NCI-H2196 treated with DMSO at 0.1 percent for 48 hours (cell line): Measurements from ENCODE around the gene HOXC13.
A peak's percentile ranks its signal among the peaks of the same experiment; 100 is the strongest.

ENCODE experiments used
- DNase-seq: peaks from one replicate; lab custom pipeline; 2025; ENCODE audit not compliant: unreplicated experiment; lab: John Stamatoyannopoulos, UW

Gene HOXC13

GRCh38 chr12:53981634-53982565, 43.3 kb downstream of the HOXC13 start:
- no peak for DNase-seq

- DNase-seq: no peak
These were observed 44.3 kb downstream of the HOXC13 start for GRCh38 chr12:53982648-53983567.

DNA sequence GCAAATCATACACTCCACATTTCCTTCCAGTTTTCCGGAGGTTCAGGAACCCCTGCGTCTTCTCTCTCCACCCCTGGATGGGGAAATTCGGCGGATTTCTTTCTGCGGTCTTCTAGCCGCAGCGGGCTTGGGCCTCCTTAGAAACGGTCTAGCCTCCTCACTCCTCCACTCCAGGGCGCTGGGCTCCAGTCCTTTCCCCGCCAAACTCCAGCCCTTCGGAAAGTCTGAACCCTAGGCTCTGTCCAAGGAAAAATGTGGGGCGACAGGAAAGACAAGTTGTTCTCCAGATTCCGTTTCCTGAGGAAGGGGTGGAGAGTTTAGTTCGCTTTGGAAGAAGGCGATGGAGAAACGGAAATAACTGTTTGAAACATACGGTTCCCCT, 44.9 kb downstream of the HOXC13 start:
- DNase-seq: no peak

GRCh38 chr12:53983950-53984572, 45.4 kb downstream of the HOXC13 start:
- no peak for DNase-seq

- DNase-seq: peak; percentile 89
These were observed 46.5 kb downstream of the HOXC13 start, which contains the start of gene HOXC10 for GRCh38 chr12:53984901-53985691. TSS of gene HOXC10 (plus strand) at chr12:53985146. CDS start at chr12:53985260, 114 bp downstream.

GRCh38 chr12:53985692-53985993, 47.0 kb downstream of the HOXC13 start:
- no peak for DNase-seq

GRCh38 chr12:53985994-53986685, 47.5 kb downstream of the HOXC13 start:
- no peak for DNase-seq

DNA sequence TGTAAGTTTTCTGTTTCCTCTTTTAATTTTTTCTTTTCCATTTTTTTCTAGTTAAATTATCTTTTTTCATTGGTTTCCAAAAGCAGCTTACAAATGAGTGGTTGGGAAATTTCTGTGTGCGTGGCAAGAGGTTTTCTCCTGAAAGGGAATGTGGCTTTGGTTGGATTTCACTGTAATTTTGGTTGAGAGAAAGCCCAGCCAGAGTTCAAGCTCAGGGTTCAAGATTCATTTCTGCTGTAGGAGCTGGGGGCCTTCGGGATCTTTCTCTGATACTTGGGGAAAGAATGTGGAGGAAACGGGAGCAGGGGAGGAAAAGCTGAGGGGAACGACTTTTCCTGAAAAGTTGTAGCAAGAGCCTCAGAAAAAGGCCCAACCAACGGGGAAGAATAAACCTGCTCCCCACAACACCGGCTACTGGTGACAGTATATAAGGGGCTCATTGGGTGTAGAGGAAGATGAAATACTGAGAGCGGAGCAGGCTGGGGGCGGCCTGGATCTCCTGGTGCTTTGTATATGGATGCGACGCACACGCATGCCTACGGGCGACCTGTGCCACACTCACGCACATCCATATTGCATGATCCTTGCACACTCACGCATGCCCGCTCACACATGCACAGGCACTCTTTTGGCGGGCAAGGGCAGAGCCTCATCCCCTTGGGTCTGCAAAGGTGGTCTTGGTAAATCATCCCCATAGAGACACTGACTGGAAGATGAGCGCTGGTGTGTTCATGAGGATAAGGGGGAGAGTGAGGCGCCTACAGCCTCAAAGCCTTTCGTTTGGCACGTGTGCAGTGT, 48.3 kb downstream of the HOXC13 start:
- DNase-seq: no peak

- no peak for DNase-seq
These were observed 49.2 kb downstream of the HOXC13 start for GRCh38 chr12:53987787-53988230.

DNA sequence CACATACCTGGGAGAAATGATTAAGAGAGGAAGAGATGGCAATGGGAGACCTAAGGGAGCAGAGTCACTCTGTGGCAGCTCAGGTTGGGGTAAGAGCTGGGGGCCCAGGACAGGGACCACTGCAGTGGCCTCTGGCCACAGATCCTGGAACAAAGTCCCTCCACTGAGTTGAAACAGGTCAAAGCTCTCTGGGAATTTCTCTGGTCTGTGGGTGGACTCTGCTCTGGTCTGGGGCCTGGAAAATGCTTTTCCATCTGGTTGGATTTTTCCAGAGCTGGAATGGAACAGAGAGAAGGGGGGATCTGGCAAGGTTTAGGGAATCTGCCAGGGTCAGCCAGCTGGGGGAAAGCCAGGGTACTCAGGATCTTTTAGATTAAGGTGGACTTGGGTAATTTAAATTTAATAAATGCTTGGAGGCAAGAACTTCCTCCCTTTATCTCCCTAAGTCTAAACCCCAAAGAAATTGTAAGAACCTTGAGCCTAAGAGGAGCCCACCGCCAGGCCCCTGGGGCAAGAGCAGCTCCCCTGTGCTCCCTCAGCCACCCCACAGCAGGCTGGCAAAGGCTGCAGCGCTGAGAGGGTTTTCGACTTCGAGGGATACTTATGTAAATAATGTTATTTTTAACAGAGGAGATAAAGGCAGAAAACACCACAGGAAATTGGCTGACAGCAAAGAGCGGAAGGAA, 50.1 kb downstream of the HOXC13 start:
- DNase-seq: no peak

GRCh38 chr12:53989227-53990113, 50.8 kb downstream of the HOXC13 start:
- no peak for DNase-seq

GRCh38 chr12:53990311-53991076, 51.9 kb downstream of the HOXC13 start:
- DNase-seq: no peak

- DNase-seq: no peak
These were observed 52.4 kb downstream of the HOXC13 start for GRCh38 chr12:53991077-53991460.

DNA sequence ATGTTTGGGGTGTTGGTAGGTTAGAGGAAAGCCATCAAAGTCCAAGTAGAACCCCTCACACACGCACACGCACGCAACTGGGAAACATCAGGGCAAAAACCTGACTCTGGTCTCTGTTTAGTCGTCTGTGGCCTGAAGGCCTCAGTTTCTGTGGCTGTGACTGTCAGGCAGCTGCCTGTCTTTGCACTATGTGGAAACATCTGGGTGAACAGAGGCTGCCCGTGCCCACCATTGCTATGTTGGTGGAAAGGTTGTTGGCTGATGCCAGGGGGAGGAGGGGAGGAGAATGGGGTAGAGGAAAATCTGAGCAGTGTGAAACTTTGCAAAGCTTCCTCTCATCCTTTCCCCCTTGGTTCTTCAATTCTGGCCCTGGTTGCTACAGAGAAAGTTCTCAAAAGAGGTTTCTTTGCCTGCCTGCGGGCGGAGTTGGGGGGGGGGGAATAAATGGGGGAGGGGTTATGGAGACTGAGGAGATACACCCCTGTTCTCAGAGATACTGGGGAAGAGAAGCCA, 53.8 kb downstream of the HOXC13 start:
- DNase-seq: no peak

DNA sequence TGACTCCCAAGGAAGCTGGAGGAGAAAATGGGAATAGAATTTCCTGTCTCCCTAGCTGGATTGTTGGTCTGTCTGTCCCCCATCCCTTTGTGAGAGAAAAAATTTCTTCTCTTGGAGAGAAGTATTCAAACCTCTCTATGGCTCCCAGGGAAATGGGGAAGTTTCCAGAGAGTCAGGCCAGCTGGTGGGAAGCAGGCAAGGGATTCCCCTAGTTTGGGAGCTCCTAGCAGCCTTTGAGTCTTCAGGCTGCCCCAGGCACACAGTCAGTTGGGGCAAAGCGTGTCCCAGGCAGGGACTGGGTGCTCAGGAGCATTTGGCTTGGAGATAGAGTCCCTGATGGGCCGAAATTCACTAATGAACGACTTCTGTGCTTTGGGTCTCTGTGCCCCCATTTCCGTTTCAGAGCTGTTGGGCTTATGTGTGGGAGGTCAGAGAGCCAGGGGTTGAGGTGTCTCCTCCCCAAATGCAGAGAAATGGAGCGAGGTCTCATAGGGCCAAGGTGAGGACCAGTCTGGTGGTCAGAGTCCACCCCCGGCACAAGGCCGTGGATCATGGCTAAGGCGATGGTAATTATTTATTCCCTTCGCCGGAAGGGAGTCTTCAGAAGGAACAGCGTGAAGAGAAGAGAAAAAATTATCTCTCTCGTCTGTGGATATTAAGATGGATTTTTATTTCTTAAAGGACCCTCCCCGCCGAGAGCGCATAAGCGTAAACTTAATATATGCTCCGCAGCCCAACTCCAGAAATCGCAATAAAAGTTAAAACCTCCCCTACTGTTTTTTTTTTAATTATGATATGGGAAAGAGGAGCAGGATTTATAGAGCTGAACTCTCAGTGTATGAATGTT, 54.8 kb downstream of the HOXC13 start:
- DNase-seq: no peak

- no peak for DNase-seq
These were observed 55.3 kb downstream of the HOXC13 start for GRCh38 chr12:53994009-53994263.
